Thyroid gland (tissue), 4 donors: Measurements from ENCODE around the gene ZNF561. TPM values are rescaled to one million over a fixed set of nuclear protein-coding genes. Genes with fewer than 3 reads are reported as not detected.
"Not testable (repeated sequence)": the region's sequence is repeated elsewhere in the genome, so short reads cannot be mapped to it uniquely, and the experiment has no call there.

Source experiments
- DNase-seq, 2 donors: peaks; one replicate each; pipeline ENCODE4 v3.0.0-alpha.2; 2019
- H3K27ac ChIP-seq, 3 donors: fragments of 200-600 bp; sonication (generic); 1 replicate in 2 of 3; 2 replicates in 1 of 3; pipeline ENCODE4 v1.5.1; 2016 to 2019; ENCODE audit warnings: mild to moderate bottlenecking in 1 of 3, moderate library complexity in 1 of 3
- H3K27me3 ChIP-seq: fragments of 200-600 bp; sonication (generic); one replicate; pipeline ENCODE4 v1.5.1; 2019
- H3K36me3 ChIP-seq, 2 donors: fragments of 200-600 bp; sonication (generic); one replicate each; pipeline ENCODE4 v1.5.1; 2016 to 2019
- H3K4me1 ChIP-seq, 2 donors: fragments of 200-600 bp; sonication (generic); one replicate each; pipeline ENCODE4 v1.5.1; 2017 to 2019
- H3K4me3 ChIP-seq, 3 donors: fragments of 200-600 bp; sonication (generic); replicated peaks in 1 of 3; 1 replicate in 2 of 3; 2 replicates in 1 of 3; pipeline ENCODE4 v1.5.1; 2016; ENCODE audit warnings: mild to moderate bottlenecking in 1 of 3
- H3K9me3 ChIP-seq: fragments of 200-600 bp; sonication (generic); one replicate; pipeline ENCODE4 v1.5.1; 2017
- POLR2A ChIP-seq, 2 donors: fragments of 450-650 bp; IDR thresholded peaks; one replicate each; pipeline ENCODE4 v1.6.1; 2017; ENCODE audit warnings: antibody characterized with exemption in 2 of 2, mild to moderate bottlenecking in 2 of 2, moderate library complexity in 1 of 2
- WGBS, 2 donors: methylation state at CpG; one replicate each; pipeline ENCODE4 v1.1.5; 2017; 5-methylcytosine and 5-hydroxymethylcytosine counted together
- intact Hi-C: fragments of 100-400 bp; cut with DNase I; formaldehyde crosslinking; loops from one replicate; pipeline ENCODE4 v1.15.1; 2023
- total RNA-seq, 4 donors: library from RNA; depleted of rRNA; stranded (reverse); fragments of >200 nt; gene quantifications; one replicate each; pipeline ENCODE4 v1.2.3, GENCODE V29; 2016
- TF ChIP-seq, protein P1 (sequence below), 6 experiments: fragments of 200-600 bp in 3 of 6; fragments of 450-650 bp in 3 of 6; sonication (generic) in 3 of 6; IDR thresholded peaks; one replicate each; pipeline ENCODE4 v1.5.1; 2016 to 2019; ENCODE audit warnings: antibody characterized with exemption in 6 of 6, mild to moderate bottlenecking in 2 of 6, inconsistent platforms in 1 of 6, moderate library complexity in 1 of 6

The ZNF561 gene
- total RNA-seq = 10 to 100 TPM; 35.3 to 40.7 (median 39.3) TPM

DNA sequence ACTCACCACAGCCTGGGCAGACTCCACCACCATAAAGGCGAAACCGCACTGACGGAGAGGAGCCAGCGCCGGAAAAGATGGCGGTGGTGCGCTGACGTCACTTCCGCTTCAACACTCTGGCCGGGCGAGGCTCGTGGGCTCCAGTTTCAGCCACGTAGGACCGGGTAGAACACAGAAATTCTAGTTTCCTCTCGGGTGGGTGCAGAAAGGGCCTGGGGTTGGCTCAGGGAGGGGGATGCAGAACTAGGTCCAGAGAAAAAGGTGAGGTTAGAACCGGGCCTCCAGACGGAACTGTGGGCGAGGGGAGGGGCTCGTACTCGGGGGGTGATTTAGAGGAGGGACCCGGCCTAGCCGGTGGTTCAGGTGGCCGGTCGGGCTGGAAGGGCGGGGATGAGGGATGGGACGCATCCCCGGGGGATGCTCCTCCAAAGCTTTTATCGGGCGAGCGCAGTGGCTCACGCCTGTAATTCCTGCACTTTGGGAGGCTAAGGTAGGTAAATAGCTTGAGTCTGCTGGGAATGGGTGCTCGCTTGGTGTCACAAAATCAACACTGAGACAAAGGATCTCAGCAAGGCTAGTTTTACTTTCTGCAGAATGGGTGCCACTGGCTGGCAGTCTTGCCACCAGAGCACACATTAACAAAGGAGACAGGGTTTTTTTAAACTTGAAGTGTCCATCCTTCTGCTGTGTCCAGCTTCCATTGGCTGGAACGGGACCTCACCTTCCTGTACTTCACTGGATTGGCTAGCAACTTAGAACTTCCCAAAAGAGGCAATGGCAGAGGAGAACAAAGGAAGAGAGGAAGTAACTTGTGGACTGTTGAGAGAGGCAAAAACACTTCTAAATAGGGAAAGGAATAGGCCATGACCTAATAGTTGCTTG lies at the start of gene ZNF561:
Gene ZNF561 (minus strand): TSS at position 77 of the 882 bp plus-strand sequence. CDS start 1,776 bp downstream, outside the sequence.
- peaks cover 8 to 14% of the 10 kb centered on the region in 2 donors for H3K4me1 ChIP-seq
- H3K27me3 ChIP-seq = no peaks in the 10 kb centered on the region
- H3K27ac ChIP-seq = peak within 1 kb of the TSS; percentile 86 to 95 (median 91)
- H3K9me3 ChIP-seq = no peaks in the 10 kb centered on the region
- peak; percentile 81 to 87 for DNase-seq
- peak within 1 kb of the TSS; percentile 68 to 87 (median 68) for H3K4me3 ChIP-seq
- H3K36me3 ChIP-seq = peaks cover 26 to 27% of the 10 kb centered on the region in 2 donors
- WGBS, 2 donors = 0 to 1% methylated on average over 27 to 31 of the region's 33 CpGs
- TF ChIP-seq, protein P1, sequence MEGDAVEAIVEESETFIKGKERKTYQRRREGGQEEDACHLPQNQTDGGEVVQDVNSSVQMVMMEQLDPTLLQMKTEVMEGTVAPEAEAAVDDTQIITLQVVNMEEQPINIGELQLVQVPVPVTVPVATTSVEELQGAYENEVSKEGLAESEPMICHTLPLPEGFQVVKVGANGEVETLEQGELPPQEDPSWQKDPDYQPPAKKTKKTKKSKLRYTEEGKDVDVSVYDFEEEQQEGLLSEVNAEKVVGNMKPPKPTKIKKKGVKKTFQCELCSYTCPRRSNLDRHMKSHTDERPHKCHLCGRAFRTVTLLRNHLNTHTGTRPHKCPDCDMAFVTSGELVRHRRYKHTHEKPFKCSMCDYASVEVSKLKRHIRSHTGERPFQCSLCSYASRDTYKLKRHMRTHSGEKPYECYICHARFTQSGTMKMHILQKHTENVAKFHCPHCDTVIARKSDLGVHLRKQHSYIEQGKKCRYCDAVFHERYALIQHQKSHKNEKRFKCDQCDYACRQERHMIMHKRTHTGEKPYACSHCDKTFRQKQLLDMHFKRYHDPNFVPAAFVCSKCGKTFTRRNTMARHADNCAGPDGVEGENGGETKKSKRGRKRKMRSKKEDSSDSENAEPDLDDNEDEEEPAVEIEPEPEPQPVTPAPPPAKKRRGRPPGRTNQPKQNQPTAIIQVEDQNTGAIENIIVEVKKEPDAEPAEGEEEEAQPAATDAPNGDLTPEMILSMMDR (IDR thresholded peaks at IDR 0.05) = no peak
- peak in 1 of 2 donors; percentile 31 for TF ChIP-seq POLR2A (IDR thresholded peaks at IDR 0.05)
- intact Hi-C loops = no loop called here

DNA sequence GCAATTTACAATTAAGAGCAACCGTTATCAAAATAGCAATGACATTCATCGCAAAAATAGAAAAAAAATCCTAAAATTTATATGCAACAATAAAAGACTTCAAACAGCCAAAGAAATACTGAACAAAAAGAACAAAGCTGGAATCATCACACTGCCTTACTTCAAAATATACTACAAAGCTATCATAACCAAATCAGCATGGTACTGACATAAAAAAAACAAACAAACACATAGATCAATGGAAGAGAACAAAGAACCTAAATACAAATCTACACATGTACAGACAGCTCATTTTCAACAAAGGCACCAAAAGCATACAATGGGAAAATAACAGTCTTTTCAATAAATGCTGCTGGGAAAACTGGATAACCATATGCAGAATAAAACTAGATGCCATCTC lies 47.5 kb upstream of the ZNF561 start:
- no peaks in the 10 kb centered on the region for H3K4me1 ChIP-seq
- H3K4me3 ChIP-seq = no peak overlapping the region
- intact Hi-C loops = no loop called here
- DNase-seq = no peak
- H3K36me3 ChIP-seq = no peaks in the 10 kb centered on the region
- H3K27ac ChIP-seq = no peak overlapping the region
- 96 to 98% methylated on average over 2 of the region's 2 CpGs for WGBS, 2 donors
- H3K27me3 ChIP-seq = no peaks in the 10 kb centered on the region
- TF ChIP-seq, protein P1 (IDR thresholded peaks at IDR 0.05) = no peak
- TF ChIP-seq POLR2A (IDR thresholded peaks at IDR 0.05) = no peak
- no peaks in the 10 kb centered on the region for H3K9me3 ChIP-seq

DNA sequence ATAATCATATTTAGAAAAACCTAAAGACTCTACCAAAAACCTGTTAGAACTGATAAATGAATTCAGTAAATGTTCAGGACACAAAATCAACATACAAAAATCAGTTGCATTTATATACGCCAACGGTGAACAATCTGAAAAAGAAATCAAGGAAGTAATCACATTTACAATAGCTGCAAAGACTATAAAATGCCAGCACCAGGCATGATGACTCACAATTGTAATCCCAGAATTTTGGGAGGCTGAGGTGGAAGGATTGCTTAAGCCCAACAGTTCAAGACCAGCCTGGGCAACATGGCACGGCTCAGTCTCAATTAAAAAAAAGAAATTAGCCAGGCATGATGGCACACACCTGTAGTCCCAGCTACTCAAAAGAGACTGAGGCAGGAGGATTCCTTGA lies 46.9 kb upstream of the ZNF561 start:
- TF ChIP-seq, protein P1 (IDR thresholded peaks at IDR 0.05) = no peak
- TF ChIP-seq POLR2A (IDR thresholded peaks at IDR 0.05) = no peak
- no peaks in the 10 kb centered on the region for H3K27me3 ChIP-seq
- H3K9me3 ChIP-seq = no peaks in the 10 kb centered on the region
- intact Hi-C loops = no loop called here
- H3K27ac ChIP-seq = no peak overlapping the region
- no peak overlapping the region for H3K4me3 ChIP-seq
- 93 to 98% methylated on average over 3 of the region's 3 CpGs for WGBS, 2 donors
- H3K36me3 ChIP-seq = no peaks in the 10 kb centered on the region
- no peak for DNase-seq
- no peaks in the 10 kb centered on the region for H3K4me1 ChIP-seq

DNA sequence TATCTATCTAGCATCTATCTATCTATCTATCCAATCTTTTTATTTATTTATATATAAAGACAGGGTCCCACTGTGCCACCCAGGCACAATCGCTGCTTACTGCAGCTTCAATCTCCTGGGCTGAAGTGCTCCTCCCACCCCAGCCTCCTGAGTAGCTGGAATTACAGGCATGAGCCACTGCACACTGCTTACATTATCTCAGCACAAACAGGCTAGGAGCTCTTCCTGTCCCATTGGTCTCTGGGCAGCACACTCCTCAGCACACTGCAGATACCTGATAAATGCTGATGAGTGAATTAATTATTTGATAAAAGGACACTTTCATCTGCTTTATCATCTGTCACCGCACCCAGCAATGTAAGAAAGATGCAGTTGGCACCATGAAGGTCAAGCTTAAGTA lies 37.7 kb upstream of the ZNF561 start:
- TF ChIP-seq, protein P1 (IDR thresholded peaks at IDR 0.05) = no peak
- TF ChIP-seq POLR2A (IDR thresholded peaks at IDR 0.05) = no peak
- DNase-seq = no peak
- Histone ChIP-seq H3K9me3 (no peaks in the 10 kb centered on the region), H3K4me3 (no peak overlapping the region), H3K27ac (no peak overlapping the region), H3K36me3 (peaks cover 27 to 32% of the 10 kb centered on the region in 2 donors), H3K27me3 (no peaks in the 10 kb centered on the region), H3K4me1 (no peaks in the 10 kb centered on the region)
- intact Hi-C loops = no loop called here
- WGBS, 2 donors = 88 to 91% methylated on average over 2 of the region's 2 CpGs

DNA sequence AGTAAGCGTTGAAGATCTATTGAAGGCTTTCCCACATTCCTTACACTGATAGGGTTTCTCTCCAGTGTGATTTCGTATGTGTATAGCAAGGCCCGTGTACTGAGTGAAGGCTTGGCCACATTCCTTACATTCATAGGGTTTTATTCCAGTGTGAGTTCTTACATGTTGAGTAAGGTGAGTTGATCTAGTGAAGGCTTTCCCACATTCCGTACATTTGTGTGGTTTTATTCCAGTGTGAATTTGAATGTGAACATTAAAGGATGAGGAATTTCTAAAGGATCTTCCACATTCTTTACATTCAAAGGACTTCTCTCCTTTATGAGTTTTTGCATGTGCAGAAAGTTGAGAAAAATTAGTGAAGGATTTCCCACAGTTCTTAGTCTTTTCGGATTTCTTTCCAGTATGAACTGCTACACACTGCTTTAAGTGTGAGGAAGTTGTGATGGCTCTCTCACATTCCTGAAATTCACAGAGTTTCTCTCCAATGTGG lies 32.1 kb upstream of the ZNF561 start:
- H3K27me3 ChIP-seq, H3K9me3 ChIP-seq, H3K27ac ChIP-seq, intact Hi-C loops, H3K4me3 ChIP-seq, H3K4me1 ChIP-seq, DNase-seq: not testable (repeated sequence)
- WGBS, 2 donors = 96 to 100% methylated on average over 5 of the region's 5 CpGs
- peaks cover 59 to 61% of the 10 kb centered on the region in 2 donors for H3K36me3 ChIP-seq

DNA sequence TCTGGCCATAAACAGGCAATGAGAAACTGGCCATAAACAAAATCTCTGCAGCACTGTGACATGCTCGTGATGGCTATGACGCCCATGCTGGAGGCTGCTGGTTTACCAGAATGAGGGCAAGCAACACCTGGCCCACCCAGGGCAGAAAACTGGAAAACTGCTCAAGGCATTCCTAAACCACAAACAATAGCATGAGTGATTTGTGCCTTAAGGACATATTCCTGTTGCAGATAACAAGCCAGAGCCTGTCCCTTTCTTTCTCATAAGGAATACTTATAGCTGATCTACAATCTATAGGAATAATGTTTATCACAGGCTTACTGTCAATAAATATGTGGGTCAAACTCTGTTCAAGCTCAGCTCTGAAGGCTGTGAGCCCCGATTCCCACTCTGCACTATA lies 30.4 kb upstream of the ZNF561 start:
- H3K4me3 ChIP-seq, H3K27ac ChIP-seq, H3K27me3 ChIP-seq, DNase-seq, H3K4me1 ChIP-seq, H3K9me3 ChIP-seq, intact Hi-C loops: not testable (repeated sequence)
- H3K36me3 ChIP-seq = peaks cover 55 to 57% of the 10 kb centered on the region in 2 donors
- 95 to 96% methylated on average over 3 of the region's 3 CpGs for WGBS, 2 donors
